Mammary epithelial cell (primary cell): ENCODE measurements around the gene NOX5.

Experiments used
- EZH2 ChIP-seq: IDR thresholded peaks from 2 replicates; pipeline ENCODE4 v1.6.1; 2012; ENCODE audit warnings: low read length, inconsistent platforms, borderline replicate concordance
- TF ChIP-seq, protein P1 (sequence below), 2 donors: IDR thresholded peaks in 1 of 2; conservative IDR thresholded peaks in 1 of 2; 2 replicates each; pipeline ENCODE4 v1.5.1; 2011 to 2012; ENCODE audit warnings: inconsistent platforms in 2 of 2, low read length in 2 of 2, mild to moderate bottlenecking in 2 of 2, control low read depth in 1 of 2, low read depth in 1 of 2; ENCODE audit not compliant: insufficient read depth in 1 of 2; ENCODE audit errors: extremely low read depth in 1 of 2

GRCh38 chr15:69060744-69061143 is 46.2 kb downstream of the NOX5 start:
- no peak for TF ChIP-seq EZH2
- TF ChIP-seq, protein P1, sequence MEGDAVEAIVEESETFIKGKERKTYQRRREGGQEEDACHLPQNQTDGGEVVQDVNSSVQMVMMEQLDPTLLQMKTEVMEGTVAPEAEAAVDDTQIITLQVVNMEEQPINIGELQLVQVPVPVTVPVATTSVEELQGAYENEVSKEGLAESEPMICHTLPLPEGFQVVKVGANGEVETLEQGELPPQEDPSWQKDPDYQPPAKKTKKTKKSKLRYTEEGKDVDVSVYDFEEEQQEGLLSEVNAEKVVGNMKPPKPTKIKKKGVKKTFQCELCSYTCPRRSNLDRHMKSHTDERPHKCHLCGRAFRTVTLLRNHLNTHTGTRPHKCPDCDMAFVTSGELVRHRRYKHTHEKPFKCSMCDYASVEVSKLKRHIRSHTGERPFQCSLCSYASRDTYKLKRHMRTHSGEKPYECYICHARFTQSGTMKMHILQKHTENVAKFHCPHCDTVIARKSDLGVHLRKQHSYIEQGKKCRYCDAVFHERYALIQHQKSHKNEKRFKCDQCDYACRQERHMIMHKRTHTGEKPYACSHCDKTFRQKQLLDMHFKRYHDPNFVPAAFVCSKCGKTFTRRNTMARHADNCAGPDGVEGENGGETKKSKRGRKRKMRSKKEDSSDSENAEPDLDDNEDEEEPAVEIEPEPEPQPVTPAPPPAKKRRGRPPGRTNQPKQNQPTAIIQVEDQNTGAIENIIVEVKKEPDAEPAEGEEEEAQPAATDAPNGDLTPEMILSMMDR (conservative IDR thresholded peaks at IDR 0.05 in 1 of 2, IDR thresholded peaks at IDR 0.05 in 1 of 2; ENCODE audit: extremely low read depth in 1 of 2, insufficient read depth in 1 of 2, low read depth in 1 of 2, low read length in 2 of 2): no peak
